ENCODE measurements around the gene RRP15.
A peak's percentile ranks its signal among the peaks of the same experiment; 100 is the strongest.

RRP15 gene

GRCh38 chr1:218294546-218294945 is 9.5 kb downstream of the RRP15 start:
- TF ChIP-seq CTCF (IDR thresholded peaks at IDR 0.05; ENCODE audit: low read depth, low read length, missing control alignments): no peak
- H3K4me3 ChIP-seq (ENCODE audit: low read depth, low read length): no peak overlapping the region
- DNase-seq (ENCODE audit: low read depth): no peak

- no peak for TF ChIP-seq CTCF (IDR thresholded peaks at IDR 0.05; ENCODE audit: low read depth, low read length, missing control alignments)
- H3K4me3 ChIP-seq (ENCODE audit: low read depth, low read length): no peak overlapping the region
- no peak for DNase-seq (ENCODE audit: low read depth)
Observed at GRCh38 chr1:218296162-218296561, 11.1 kb downstream of the RRP15 start.

- no peak for DNase-seq (ENCODE audit: low read depth)
- TF ChIP-seq CTCF (IDR thresholded peaks at IDR 0.05; ENCODE audit: low read depth, low read length, missing control alignments): no peak
- no peak overlapping the region for H3K4me3 ChIP-seq (ENCODE audit: low read depth, low read length)
Observed at GRCh38 chr1:218297461-218297860, 12.4 kb downstream of the RRP15 start.

GRCh38 chr1:218297867-218298266 is 12.8 kb downstream of the RRP15 start:
- DNase-seq (ENCODE audit: low read depth): no peak

GRCh38 chr1:218298398-218298797 is 13.3 kb downstream of the RRP15 start:
- no peak for TF ChIP-seq CTCF (IDR thresholded peaks at IDR 0.05; ENCODE audit: low read depth, low read length, missing control alignments)
- no peak for DNase-seq (ENCODE audit: low read depth)
- H3K4me3 ChIP-seq (ENCODE audit: low read depth, low read length): no peak overlapping the region

More at GRCh38 chr1:218297867-218298266, 12.8 kb downstream of the RRP15 start:
- no peak overlapping the region for H3K4me3 ChIP-seq (ENCODE audit: low read depth, low read length)
- no peak for TF ChIP-seq CTCF (IDR thresholded peaks at IDR 0.05; ENCODE audit: low read depth, low read length, missing control alignments)

GRCh38 chr1:218299416-218299815 is 14.3 kb downstream of the RRP15 start:
- H3K4me3 ChIP-seq (ENCODE audit: low read depth, low read length): no peak overlapping the region
- no peak for DNase-seq (ENCODE audit: low read depth)

More at GRCh38 chr1:218299416-218299815, 14.3 kb downstream of the RRP15 start:
- peak; percentile 36 for TF ChIP-seq CTCF (IDR thresholded peaks at IDR 0.05; ENCODE audit: low read depth, low read length, missing control alignments)

Data from GM12864 (cell line).